ENCODE data around the gene ASTN2.

ASTN2 gene

GRCh38 chr9:117414906-117415331 is at the start of gene ASTN2:
TSS of gene ASTN2 (minus strand) at chr9:117415057. CDS start at chr9:117414938, 119 bp downstream.
- no peak for DNase-seq (ENCODE audit: low read depth)

- DNase-seq (ENCODE audit: low read depth) = no peak
Observed at GRCh38 chr9:117462861-117463260, 48.0 kb upstream of the ASTN2 start.

GRCh38 chr9:117461386-117461785 is 46.5 kb upstream of the ASTN2 start:
- no peak for DNase-seq (ENCODE audit: low read depth)

- DNase-seq (ENCODE audit: low read depth) = no peak
Observed at GRCh38 chr9:117460743-117461142, 45.9 kb upstream of the ASTN2 start.

GRCh38 chr9:117459913-117460312 is 45.1 kb upstream of the ASTN2 start:
- no peak for DNase-seq (ENCODE audit: low read depth)

- DNase-seq (ENCODE audit: low read depth) = no peak
Observed at GRCh38 chr9:117458066-117458465, 43.2 kb upstream of the ASTN2 start.

GRCh38 chr9:117454711-117455110 is 39.9 kb upstream of the ASTN2 start:
- no peak for DNase-seq (ENCODE audit: low read depth)

- DNase-seq (ENCODE audit: low read depth) = no peak
Observed at GRCh38 chr9:117453737-117454136, 38.9 kb upstream of the ASTN2 start.

- no peak for DNase-seq (ENCODE audit: low read depth)
Observed at GRCh38 chr9:117451311-117451710, 36.5 kb upstream of the ASTN2 start.

GRCh38 chr9:117448066-117448465 is 33.2 kb upstream of the ASTN2 start:
- no peak for DNase-seq (ENCODE audit: low read depth)

GRCh38 chr9:117445631-117446030 is 30.8 kb upstream of the ASTN2 start:
- no peak for DNase-seq (ENCODE audit: low read depth)

GRCh38 chr9:117444501-117444900 is 29.6 kb upstream of the ASTN2 start:
- no peak for DNase-seq (ENCODE audit: low read depth)

GRCh38 chr9:117437283-117437682 is 22.4 kb upstream of the ASTN2 start:
- no peak for DNase-seq (ENCODE audit: low read depth)

GRCh38 chr9:117435630-117436261 is 20.9 kb upstream of the ASTN2 start:
- DNase-seq (ENCODE audit: low read depth) = no peak

GRCh38 chr9:117434566-117434965 is 19.7 kb upstream of the ASTN2 start:
- no peak for DNase-seq (ENCODE audit: low read depth)

- no peak for DNase-seq (ENCODE audit: low read depth)
Observed at GRCh38 chr9:117430813-117431212, 16.0 kb upstream of the ASTN2 start.

GRCh38 chr9:117427357-117427913 is 12.6 kb upstream of the ASTN2 start:
- DNase-seq (ENCODE audit: low read depth) = no peak

- DNase-seq (ENCODE audit: low read depth) = no peak
Observed at GRCh38 chr9:117425566-117425965, 10.7 kb upstream of the ASTN2 start.

GRCh38 chr9:117424291-117424690 is 9.4 kb upstream of the ASTN2 start:
- no peak for DNase-seq (ENCODE audit: low read depth)

GRCh38 chr9:117418111-117418510 is 3.3 kb upstream of the ASTN2 start:
- no peak for DNase-seq (ENCODE audit: low read depth)

- no peak for DNase-seq (ENCODE audit: low read depth)
Observed at GRCh38 chr9:117416856-117417255, 2.0 kb upstream of the ASTN2 start.

GRCh38 chr9:117415358-117415914 is 579 bp upstream of the ASTN2 start:
- no peak for DNase-seq (ENCODE audit: low read depth)

- DNase-seq (ENCODE audit: low read depth) = no peak
Observed at GRCh38 chr9:117414220-117414905, 494 bp downstream of the ASTN2 start.

Measured in stimulated activated CD8-positive, alpha-beta memory T cell treated with anti-CD3 and anti-CD28 coated beads, Interleukin-12 subunit alpha, Interleukin-12 subunit beta, amount 100 ng/mL, for 4 hours (primary cell).